Glomerular endothelial cell (primary cell): ENCODE data around the gene PROM1. TPM values are rescaled to one million over a fixed set of nuclear protein-coding genes. Genes with fewer than 3 reads are reported as not detected.

Experiments
- DNase-seq: peaks from one replicate; pipeline ENCODE4 v3.0.0-alpha.2; 2011; ENCODE audit warnings: low read depth, low spot score; ENCODE audit errors: extremely low read depth
- total RNA-seq: library from RNA; depleted of rRNA; stranded (reverse); fragments of >200 nt; gene quantifications from 2 replicates; pipeline ENCODE4 v1.2.3, GENCODE V29; 2015

Gene PROM1
- 4.9 and 5.4 TPM in 2 replicates for total RNA-seq

GRCh38 chr4:16083241-16084191, at the start of gene PROM1:
Gene PROM1, minus strand, starts transcription at chr4:16084023. Its CDS starts 8,117 bp downstream, at chr4:16075906.
- no peak for DNase-seq

GRCh38 chr4:16133406-16133805, 49.6 kb upstream of the PROM1 start:
- no peak for DNase-seq

- no peak for DNase-seq
These were observed 47.5 kb upstream of the PROM1 start for GRCh38 chr4:16131293-16131692.

- no peak for DNase-seq
These were observed 45.5 kb upstream of the PROM1 start for GRCh38 chr4:16129336-16129735.

GRCh38 chr4:16126714-16127113, 42.9 kb upstream of the PROM1 start:
- no peak for DNase-seq

- DNase-seq = no peak
These were observed 42.0 kb upstream of the PROM1 start for GRCh38 chr4:16125571-16126445.

GRCh38 chr4:16124232-16124631, 40.4 kb upstream of the PROM1 start:
- no peak for DNase-seq

GRCh38 chr4:16123356-16124084, 39.7 kb upstream of the PROM1 start:
- DNase-seq = no peak

GRCh38 chr4:16122784-16123183, 39.0 kb upstream of the PROM1 start:
- DNase-seq = no peak

GRCh38 chr4:16122308-16122711, 38.5 kb upstream of the PROM1 start:
- DNase-seq = no peak

GRCh38 chr4:16120720-16121119, 36.9 kb upstream of the PROM1 start:
- DNase-seq = no peak

- no peak for DNase-seq
These were observed 36.2 kb upstream of the PROM1 start for GRCh38 chr4:16119981-16120380.

GRCh38 chr4:16118090-16118489, 34.3 kb upstream of the PROM1 start:
- no peak for DNase-seq

- DNase-seq = no peak
These were observed 33.3 kb upstream of the PROM1 start for GRCh38 chr4:16117164-16117563.

- no peak for DNase-seq
These were observed 32.7 kb upstream of the PROM1 start for GRCh38 chr4:16116493-16116990.

GRCh38 chr4:16116019-16116418, 32.2 kb upstream of the PROM1 start:
- no peak for DNase-seq

GRCh38 chr4:16114546-16114945, 30.7 kb upstream of the PROM1 start:
- no peak for DNase-seq

GRCh38 chr4:16113741-16114140, 29.9 kb upstream of the PROM1 start:
- DNase-seq = no peak

- DNase-seq = no peak
These were observed 27.7 kb upstream of the PROM1 start for GRCh38 chr4:16111533-16111932.

- DNase-seq = no peak
These were observed 27.0 kb upstream of the PROM1 start for GRCh38 chr4:16110661-16111290.
